SK-N-SH treated with all-trans-retinoic acid at 6 μM for 48 hours (cell line): Measurements from ENCODE around the gene ZFYVE28.

Experiments
- ATAC-seq: fragments of 200-7000 bp; cut with Tn5 transposase; 3 replicates; pipeline ENCODE4 v1.9.1; 2020; ENCODE audit warnings: mild to moderate bottlenecking, moderate library complexity
- BACH2 ChIP-seq: fragments of 250-450 bp; sonication (Bioruptor Pico); IDR thresholded peaks from 2 replicates; pipeline ENCODE4 v1.9.0; 2021; ENCODE audit warnings: mild to moderate bottlenecking, borderline replicate concordance
- CREB5 ChIP-seq: fragments of 250-450 bp; sonication (Bioruptor Pico); IDR thresholded peaks from 2 replicates; pipeline ENCODE4 v1.5.1; 2020; ENCODE audit warnings: low read depth, mild to moderate bottlenecking, moderate library complexity
- ESRRG ChIP-seq: fragments of 250-450 bp; sonication (Bioruptor Pico); IDR thresholded peaks from 2 replicates; pipeline ENCODE4 v1.6.1; 2021; ENCODE audit warnings: mild to moderate bottlenecking
- ISL1 ChIP-seq: fragments of 250-450 bp; sonication (Bioruptor Pico); IDR thresholded peaks from 2 replicates; pipeline ENCODE4 v2.1.2; 2022; ENCODE audit warnings: mild to moderate bottlenecking, moderate library complexity
- OSR1 ChIP-seq: fragments of 250-450 bp; sonication (Bioruptor Pico); IDR thresholded peaks from 2 replicates; pipeline ENCODE4 v1.8.0; 2022; ENCODE audit warnings: moderate library complexity, mild to moderate bottlenecking, inconsistent platforms
- PATZ1 ChIP-seq: fragments of 250-450 bp; sonication (Bioruptor Pico); IDR thresholded peaks from 2 replicates; pipeline ENCODE4 v1.8.0; 2020; ENCODE audit warnings: mild to moderate bottlenecking, moderate library complexity, borderline replicate concordance
- SNAI2 ChIP-seq: fragments of 250-450 bp; sonication (Bioruptor Pico); IDR thresholded peaks from 2 replicates; pipeline ENCODE4 v1.5.0; 2020; ENCODE audit warnings: mild to moderate bottlenecking, moderate library complexity
- TOX ChIP-seq: fragments of 250-450 bp; sonication (Bioruptor Pico); IDR thresholded peaks from 2 replicates; pipeline ENCODE4 v1.8.0; 2021; ENCODE audit warnings: mild to moderate bottlenecking, moderate library complexity, borderline replicate concordance
- ZC3H10 ChIP-seq: fragments of 250-450 bp; sonication (Bioruptor Pico); IDR thresholded peaks from 2 replicates; pipeline ENCODE4 v1.5.1; 2021; ENCODE audit warnings: mild to moderate bottlenecking, moderate library complexity
- ZFP3 ChIP-seq: fragments of 250-450 bp; sonication (Bioruptor Pico); IDR thresholded peaks from 2 replicates; pipeline ENCODE4 v1.5.0; 2020; ENCODE audit warnings: mild to moderate bottlenecking, moderate library complexity
- ZFP30 ChIP-seq: fragments of 450-650 bp; formaldehyde crosslinking; IDR thresholded peaks from 2 replicates; pipeline ENCODE4 v1.5.0; 2022; ENCODE audit warnings: mild to moderate bottlenecking, moderate library complexity
- ZNF70 ChIP-seq: fragments of 450-650 bp; formaldehyde crosslinking; IDR thresholded peaks from 2 replicates; pipeline ENCODE4 v1.5.0; 2020; ENCODE audit warnings: mild to moderate bottlenecking, moderate library complexity
- ZNF8 ChIP-seq: fragments of 450-650 bp; formaldehyde crosslinking; IDR thresholded peaks from 2 replicates; pipeline ENCODE4 v1.5.0; 2020; ENCODE audit warnings: mild to moderate bottlenecking, moderate library complexity
- TF ChIP-seq, protein P1 (sequence below): fragments of 250-450 bp; sonication (Bioruptor Pico); IDR thresholded peaks from 2 replicates; pipeline ENCODE4 v1.5.1; 2021; ENCODE audit warnings: mild to moderate bottlenecking, moderate library complexity
- TF ChIP-seq, protein P2 (sequence below): fragments of 250-450 bp; sonication (Bioruptor Pico); IDR thresholded peaks from 2 replicates; pipeline ENCODE4 v1.5.0; 2020; ENCODE audit warnings: mild to moderate bottlenecking, moderate library complexity

The ZFYVE28 gene

GRCh38 chr4:2303686-2304320 lies 114.6 kb downstream of the ZFYVE28 start:
- TF ChIP-seq, protein P1, sequence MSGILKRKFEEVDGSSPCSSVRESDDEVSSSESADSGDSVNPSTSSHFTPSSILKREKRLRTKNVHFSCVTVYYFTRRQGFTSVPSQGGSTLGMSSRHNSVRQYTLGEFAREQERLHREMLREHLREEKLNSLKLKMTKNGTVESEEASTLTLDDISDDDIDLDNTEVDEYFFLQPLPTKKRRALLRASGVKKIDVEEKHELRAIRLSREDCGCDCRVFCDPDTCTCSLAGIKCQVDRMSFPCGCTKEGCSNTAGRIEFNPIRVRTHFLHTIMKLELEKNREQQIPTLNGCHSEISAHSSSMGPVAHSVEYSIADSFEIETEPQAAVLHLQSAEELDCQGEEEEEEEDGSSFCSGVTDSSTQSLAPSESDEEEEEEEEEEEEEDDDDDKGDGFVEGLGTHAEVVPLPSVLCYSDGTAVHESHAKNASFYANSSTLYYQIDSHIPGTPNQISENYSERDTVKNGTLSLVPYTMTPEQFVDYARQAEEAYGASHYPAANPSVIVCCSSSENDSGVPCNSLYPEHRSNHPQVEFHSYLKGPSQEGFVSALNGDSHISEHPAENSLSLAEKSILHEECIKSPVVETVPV (CRISPR knock-in tag): no peak
- no peak for TF ChIP-seq ZC3H10 (CRISPR knock-in tag)
- no peak for TF ChIP-seq ZFP30 (CRISPR knock-in tag)
- TF ChIP-seq ESRRG (CRISPR knock-in tag): no peak
- TF ChIP-seq, protein P2, sequence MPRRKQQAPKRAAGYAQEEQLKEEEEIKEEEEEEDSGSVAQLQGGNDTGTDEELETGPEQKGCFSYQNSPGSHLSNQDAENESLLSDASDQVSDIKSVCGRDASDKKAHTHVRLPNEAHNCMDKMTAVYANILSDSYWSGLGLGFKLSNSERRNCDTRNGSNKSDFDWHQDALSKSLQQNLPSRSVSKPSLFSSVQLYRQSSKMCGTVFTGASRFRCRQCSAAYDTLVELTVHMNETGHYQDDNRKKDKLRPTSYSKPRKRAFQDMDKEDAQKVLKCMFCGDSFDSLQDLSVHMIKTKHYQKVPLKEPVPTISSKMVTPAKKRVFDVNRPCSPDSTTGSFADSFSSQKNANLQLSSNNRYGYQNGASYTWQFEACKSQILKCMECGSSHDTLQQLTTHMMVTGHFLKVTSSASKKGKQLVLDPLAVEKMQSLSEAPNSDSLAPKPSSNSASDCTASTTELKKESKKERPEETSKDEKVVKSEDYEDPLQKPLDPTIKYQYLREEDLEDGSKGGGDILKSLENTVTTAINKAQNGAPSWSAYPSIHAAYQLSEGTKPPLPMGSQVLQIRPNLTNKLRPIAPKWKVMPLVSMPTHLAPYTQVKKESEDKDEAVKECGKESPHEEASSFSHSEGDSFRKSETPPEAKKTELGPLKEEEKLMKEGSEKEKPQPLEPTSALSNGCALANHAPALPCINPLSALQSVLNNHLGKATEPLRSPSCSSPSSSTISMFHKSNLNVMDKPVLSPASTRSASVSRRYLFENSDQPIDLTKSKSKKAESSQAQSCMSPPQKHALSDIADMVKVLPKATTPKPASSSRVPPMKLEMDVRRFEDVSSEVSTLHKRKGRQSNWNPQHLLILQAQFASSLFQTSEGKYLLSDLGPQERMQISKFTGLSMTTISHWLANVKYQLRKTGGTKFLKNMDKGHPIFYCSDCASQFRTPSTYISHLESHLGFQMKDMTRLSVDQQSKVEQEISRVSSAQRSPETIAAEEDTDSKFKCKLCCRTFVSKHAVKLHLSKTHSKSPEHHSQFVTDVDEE (CRISPR knock-in tag): no peak
- TF ChIP-seq ISL1 (CRISPR knock-in tag): no peak
- TF ChIP-seq ZNF70 (CRISPR knock-in tag): no peak
- no peak for TF ChIP-seq TOX
- TF ChIP-seq SNAI2: no peak
- TF ChIP-seq OSR1 (CRISPR knock-in tag): no peak
- ATAC-seq: no peak

- no peak for TF ChIP-seq ISL1 (CRISPR knock-in tag)
- TF ChIP-seq ZNF8: no peak
- TF ChIP-seq ZFP3 (CRISPR knock-in tag): no peak
- TF ChIP-seq ZFP30 (CRISPR knock-in tag): no peak
- TF ChIP-seq ZC3H10 (CRISPR knock-in tag): no peak
- TF ChIP-seq BACH2 (CRISPR knock-in tag): no peak
- TF ChIP-seq, protein P1 (CRISPR knock-in tag): no peak
- no peak for TF ChIP-seq CREB5
- no peak for ATAC-seq
Observed at GRCh38 chr4:2303121-2303685, 115.2 kb downstream of the ZFYVE28 start.

GRCh38 chr4:2302387-2303119 lies 115.9 kb downstream of the ZFYVE28 start:
- no peak for TF ChIP-seq CREB5
- TF ChIP-seq OSR1 (CRISPR knock-in tag): no peak
- no peak for TF ChIP-seq ZNF70 (CRISPR knock-in tag)
- no peak for TF ChIP-seq PATZ1 (CRISPR knock-in tag)
- TF ChIP-seq ZFP3 (CRISPR knock-in tag): no peak
- no peak for TF ChIP-seq BACH2 (CRISPR knock-in tag)
- no peak for ATAC-seq
